B cell (primary cell): Measurements from ENCODE around the gene KLHL36.

Experiments
- CTCF ChIP-seq: fragments of 200-600 bp; IDR thresholded peaks from one replicate; pipeline ENCODE4 v1.8.0; 2022; ENCODE audit warnings: antibody characterized with exemption, mild to moderate bottlenecking
- EZH2 ChIP-seq: IDR thresholded peaks from 2 replicates; pipeline ENCODE4 v1.6.1; 2012; ENCODE audit warnings: borderline replicate concordance, low read depth, mild to moderate bottlenecking, moderate library complexity, low read length; ENCODE audit not compliant: insufficient read depth, poor library complexity, severe bottlenecking

- TF ChIP-seq CTCF (no peak), EZH2 (no peak)
Observed at GRCh38 chr16:84608282-84608681, 40.0 kb upstream of the KLHL36 start.
